Motor neuron (in vitro differentiated cells): Measurements from ENCODE around the gene MAPK8IP3. TPM values are rescaled to one million over a fixed set of nuclear protein-coding genes. Genes with fewer than 3 reads are reported as not detected.

ENCODE experiments used
- ATAC-seq, 8 experiments: fragments of 200-7000 bp; cut with Tn5 transposase; replicated peaks in 6 of 8; 2 replicates each; pipeline ENCODE4 v1.8.0; 2021; ENCODE audit warnings: mild to moderate bottlenecking in 8 of 8, moderate library complexity in 8 of 8
- H3K27ac ChIP-seq, 2 donors: fragments of 250-450 bp; sonication (Bioruptor Pico); 2 replicates each; pipeline ENCODE4 v1.9.0; 2021; ENCODE audit warnings: antibody characterized with exemption in 2 of 2, mild to moderate bottlenecking in 2 of 2, moderate library complexity in 1 of 2
- H3K4me1 ChIP-seq, 2 donors: fragments of 250-450 bp; sonication (Bioruptor Pico); replicated peaks in 1 of 2; 2 replicates each; pipeline ENCODE4 v1.6.1; 2021; ENCODE audit warnings: antibody characterized with exemption in 2 of 2, mild to moderate bottlenecking in 2 of 2, moderate library complexity in 1 of 2
- H3K4me3 ChIP-seq, 5 donors: fragments of 250-450 bp; sonication (Bioruptor Pico); 2 replicates each; pipeline ENCODE4 v1.9.0; 2021; ENCODE audit warnings: antibody characterized with exemption in 5 of 5, mild to moderate bottlenecking in 5 of 5, moderate library complexity in 4 of 5
- WGBS, 10 experiments: fragments of 450-650 bp; shearing (Covaris generic); methylation state at CpG; one replicate each; pipeline ENCODE4 v1.0.0; 2022; 5-methylcytosine and 5-hydroxymethylcytosine counted together
- in situ Hi-C, 9 experiments: fragments of 400-800 bp; cut with MboI; loops; one replicate each; pipeline ENCODE4 v1.15.0; 2021; ENCODE audit warnings: low sequenced_read_pairs in 9 of 9, low pct_unique_long_range_greater_than_20kb in 2 of 9; ENCODE audit not compliant: unreplicated experiment in 9 of 9
- total RNA-seq, 8 experiments: library from RNA; unstranded; fragments of 300-600 nt; gene quantifications; 2 replicates each; pipeline versions ENCODE4 v1.2.3 to v1.2.4, GENCODE V29; 2022

MAPK8IP3 gene
- total RNA-seq, 8 experiments from 2014 or later: 22.1 to 99.5 (median 55.4) TPM

- H3K4me3 ChIP-seq: no peak overlapping the region
- no peak overlapping the region for H3K27ac ChIP-seq
- 100% methylated on average over 3 to 5 of the region's 38 CpGs; no CpG with 5 or more reads in 8 of the 10 experiments for WGBS, 10 experiments
- in situ Hi-C loops: no loop called here
- H3K4me1 ChIP-seq: peaks cover 7 to 8% of the 10 kb centered on the region in 2 donors
- no peak for ATAC-seq
Measured at GRCh38 chr16:1788095-1788707, 82.2 kb downstream of the MAPK8IP3 start.

GRCh38 chr16:1788708-1789100, 82.7 kb downstream of the MAPK8IP3 start:
- 70 to 100% (median 93%) methylated on average over 1 to 6 of the region's 19 CpGs; no CpG with 5 or more reads in 6 of the 10 experiments for WGBS, 10 experiments
- in situ Hi-C loops: no loop called here
- no peak for ATAC-seq

GRCh38 chr16:1789643-1790045, 83.6 kb downstream of the MAPK8IP3 start:
- no CpG with 5 or more reads among the region's 25 CpGs for WGBS, 10 experiments
- Histone ChIP-seq H3K4me3 (no peak overlapping the region), H3K4me1 (no peaks in the 10 kb centered on the region), H3K27ac (no peak overlapping the region)
- in situ Hi-C loops: no loop called here
- ATAC-seq: no peak

More at GRCh38 chr16:1788708-1789100, 82.7 kb downstream of the MAPK8IP3 start:
- peaks cover 7 to 8% of the 10 kb centered on the region in 2 donors for H3K4me1 ChIP-seq
- no peak overlapping the region for H3K27ac ChIP-seq
- H3K4me3 ChIP-seq: no peak overlapping the region

GRCh38 chr16:1790261-1790610, 84.2 kb downstream of the MAPK8IP3 start:
- H3K4me3 ChIP-seq: no peak overlapping the region
- in situ Hi-C loops: no loop called here
- no peak for ATAC-seq
- 89 to 100% methylated on average over 1 to 9 of the region's 15 CpGs; no CpG with 5 or more reads in 8 of the 10 experiments for WGBS, 10 experiments
- H3K27ac ChIP-seq: no peak overlapping the region
- no peaks in the 10 kb centered on the region for H3K4me1 ChIP-seq

GRCh38 chr16:1790611-1791255, 84.7 kb downstream of the MAPK8IP3 start:
- no peak for ATAC-seq
- H3K27ac ChIP-seq: no peak overlapping the region

GRCh38 chr16:1791256-1791942, 85.4 kb downstream of the MAPK8IP3 start:
- no peak for ATAC-seq
- no peak overlapping the region for H3K4me3 ChIP-seq
- no peaks in the 10 kb centered on the region for H3K4me1 ChIP-seq
- WGBS, 10 experiments: 94 to 100% (median 100%) methylated on average over 2 to 7 of the region's 53 CpGs; no CpG with 5 or more reads in 3 of the 10 experiments
- in situ Hi-C loops: no loop called here
- no peak overlapping the region for H3K27ac ChIP-seq

More at GRCh38 chr16:1790611-1791255, 84.7 kb downstream of the MAPK8IP3 start:
- 80 to 100% (median 93%) methylated on average over 1 to 11 of the region's 44 CpGs; no CpG with 5 or more reads in 5 of the 10 experiments for WGBS, 10 experiments
- Histone ChIP-seq H3K4me1 (no peaks in the 10 kb centered on the region), H3K4me3 (no peak overlapping the region)
- in situ Hi-C loops: no loop called here

GRCh38 chr16:1791943-1792812, 86.2 kb downstream of the MAPK8IP3 start:
- WGBS, 10 experiments: 87 to 100% (median 100%) methylated on average over 1 to 8 of the region's 59 CpGs; no CpG with 5 or more reads in 7 of the 10 experiments
- Histone ChIP-seq H3K27ac (no peak overlapping the region), H3K4me1 (no peaks in the 10 kb centered on the region), H3K4me3 (no peak overlapping the region)
- in situ Hi-C loops: no loop called here
- peak in 6 of 8 experiments; percentile 14 to 39 (median 22) for ATAC-seq

GRCh38 chr16:1792836-1793577, 87.0 kb downstream of the MAPK8IP3 start:
- Histone ChIP-seq H3K27ac (no peak overlapping the region), H3K4me3 (no peak overlapping the region), H3K4me1 (no peaks in the 10 kb centered on the region)
- in situ Hi-C loops: no loop called here
- peak in 3 of 8 experiments; percentile 1 to 4 (median 3) for ATAC-seq
- no CpG with 5 or more reads among the region's 33 CpGs for WGBS, 10 experiments

GRCh38 chr16:1793578-1794220, 87.7 kb downstream of the MAPK8IP3 start, which contains the start of gene IGFALS:
Gene IGFALS, minus strand, starts transcription at chr16:1793705. Its CDS starts 53 bp downstream, at chr16:1793652.
- H3K4me1 ChIP-seq: no peaks in the 10 kb centered on the region
- no peak within 1 kb of the TSS for H3K4me3 ChIP-seq
- peak in 5 of 8 experiments; percentile 4 to 11 (median 8) for ATAC-seq
- in situ Hi-C loops: no loop called here
- no peak within 1 kb of the TSS for H3K27ac ChIP-seq
- no CpG with 5 or more reads among the region's 28 CpGs for WGBS, 10 experiments

- no peak overlapping the region for H3K27ac ChIP-seq
- no peak overlapping the region for H3K4me3 ChIP-seq
- peak in 5 of 8 experiments; percentile 2 to 32 (median 10) for ATAC-seq
- no peaks in the 10 kb centered on the region for H3K4me1 ChIP-seq
- no CpG with 5 or more reads among the region's 18 CpGs for WGBS, 10 experiments
- in situ Hi-C loops: no loop called here
Measured at GRCh38 chr16:1794221-1794871, 88.4 kb downstream of the MAPK8IP3 start.

- 54 to 93% (median 80%) methylated on average over 2 to 5 of the region's 32 CpGs; no CpG with 5 or more reads in 5 of the 10 experiments for WGBS, 10 experiments
- Histone ChIP-seq H3K4me1 (no peaks in the 10 kb centered on the region), H3K4me3 (no peak overlapping the region), H3K27ac (no peak overlapping the region)
- ATAC-seq: no peak
- in situ Hi-C loops: no loop called here
Measured at GRCh38 chr16:1794908-1795666, 89.1 kb downstream of the MAPK8IP3 start.
